ENCODE results near the gene GPR148.

GPR148 gene

GRCh38 chr2:130769343-130769907 is 40.6 kb downstream of the GPR148 start:
- DNase-seq (ENCODE audit: low read depth) = no peak

DNA sequence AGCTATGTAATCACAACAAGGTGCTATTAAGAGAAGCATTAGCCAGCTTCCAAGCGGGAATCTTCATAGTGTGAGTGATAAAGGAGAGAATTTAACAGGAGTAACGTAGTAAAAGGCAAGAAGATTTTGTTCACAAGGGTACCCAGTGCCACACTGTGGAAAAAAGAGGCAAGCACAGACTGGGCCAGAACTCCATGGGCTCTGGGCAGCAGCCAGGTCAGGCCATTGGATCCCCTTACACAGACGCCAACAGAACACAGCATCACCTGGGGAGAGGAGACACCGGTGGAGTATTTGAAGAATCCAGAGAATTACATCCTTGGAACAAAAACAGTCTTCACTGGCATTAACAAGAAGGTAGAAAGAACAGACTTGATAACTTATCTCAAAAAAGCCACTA is 47.7 kb downstream of the GPR148 start:
- DNase-seq (ENCODE audit: low read depth) = no peak

GRCh38 chr2:130778781-130779180 is 49.9 kb downstream of the GPR148 start:
- DNase-seq (ENCODE audit: low read depth) = no peak
